DMS114 treated with DMSO at 0.1 percent for 48 hours (cell line): Measurements from ENCODE around the gene CPSF6.
"Not testable (repeated sequence)": the region's sequence is repeated elsewhere in the genome, so short reads cannot be mapped to it uniquely, and the experiment has no call there.

Experiments used
- DNase-seq: peaks from one replicate; lab custom pipeline; 2025; ENCODE audit not compliant: unreplicated experiment; lab: John Stamatoyannopoulos, UW

The CPSF6 gene

DNA sequence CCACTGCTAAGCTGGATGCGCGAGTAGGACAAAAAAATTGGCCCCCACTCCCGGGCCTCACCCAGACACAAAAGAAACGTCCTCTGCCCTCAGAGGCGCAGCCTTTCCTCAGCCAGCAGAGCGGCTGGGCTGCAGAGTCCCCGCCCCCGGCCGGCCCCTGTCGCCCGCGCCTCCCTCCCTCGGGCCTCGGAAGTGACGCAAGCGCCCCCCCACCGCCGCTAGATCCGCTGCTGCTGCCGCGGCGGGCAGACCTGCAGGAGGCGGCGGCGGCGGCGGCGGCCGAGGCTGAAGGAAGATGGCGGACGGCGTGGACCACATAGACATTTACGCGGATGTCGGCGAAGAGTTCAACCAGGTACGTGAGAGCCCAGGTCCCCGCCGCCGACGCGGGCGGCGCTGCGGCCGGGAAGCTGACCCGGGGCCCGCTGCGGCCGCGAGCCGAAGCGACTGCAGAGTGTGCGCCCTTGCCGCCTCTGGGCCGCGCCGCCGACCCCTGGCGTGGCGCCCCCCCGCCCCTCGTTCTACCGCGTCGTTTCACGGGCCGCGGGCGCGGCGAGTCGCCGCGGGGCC, at the start of gene CPSF6:
CPSF6 (plus strand) TSS at position 218 of the 570 bp plus-strand sequence; CDS start at position 296, 78 bp downstream.
- peak; percentile 88 for DNase-seq

DNA sequence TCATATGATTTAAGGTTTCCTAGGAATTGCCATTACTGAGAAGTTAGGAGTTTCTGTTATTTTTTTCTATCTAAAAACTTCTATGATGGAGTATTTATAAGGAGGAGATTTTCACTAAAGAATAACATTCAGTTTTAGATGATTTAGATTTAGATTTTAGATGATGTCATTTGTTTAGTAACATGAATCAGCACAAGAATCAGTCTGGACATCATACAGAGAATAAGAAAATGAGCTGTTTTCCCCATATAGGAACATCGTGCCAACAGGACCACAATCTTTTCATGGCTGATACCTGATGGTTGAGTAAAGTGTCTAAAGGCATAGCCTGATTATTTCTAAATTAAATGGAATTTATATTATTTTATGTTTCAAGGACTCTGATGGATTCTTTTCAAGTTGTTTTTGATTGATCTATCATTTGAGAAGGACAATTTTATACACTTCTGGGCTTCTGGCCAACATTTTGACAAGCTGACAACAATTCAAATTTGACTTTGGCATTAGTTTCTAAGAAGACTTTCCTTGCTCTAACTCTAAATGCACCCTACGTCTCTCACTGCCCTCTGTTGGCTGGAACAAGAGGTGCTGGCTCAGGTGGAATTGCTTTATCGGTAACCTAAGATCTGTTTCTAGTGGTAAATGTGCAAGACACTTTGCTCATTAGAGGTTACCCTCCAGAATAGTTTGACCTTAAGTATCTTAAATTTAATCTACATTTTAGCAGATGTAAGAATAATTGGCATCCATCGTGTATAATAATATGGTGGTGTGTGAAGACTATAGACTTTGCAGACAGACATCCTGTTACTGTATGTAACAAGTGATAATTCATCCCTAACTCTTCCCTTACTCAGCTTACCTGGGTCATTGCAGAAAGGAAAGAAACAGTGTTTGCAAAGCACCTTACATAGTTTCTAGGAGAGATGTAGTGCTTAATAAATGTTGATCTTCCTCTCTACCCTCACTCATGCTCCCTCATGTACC, 42.8 kb upstream of the CPSF6 start:
- no peak for DNase-seq

DNA sequence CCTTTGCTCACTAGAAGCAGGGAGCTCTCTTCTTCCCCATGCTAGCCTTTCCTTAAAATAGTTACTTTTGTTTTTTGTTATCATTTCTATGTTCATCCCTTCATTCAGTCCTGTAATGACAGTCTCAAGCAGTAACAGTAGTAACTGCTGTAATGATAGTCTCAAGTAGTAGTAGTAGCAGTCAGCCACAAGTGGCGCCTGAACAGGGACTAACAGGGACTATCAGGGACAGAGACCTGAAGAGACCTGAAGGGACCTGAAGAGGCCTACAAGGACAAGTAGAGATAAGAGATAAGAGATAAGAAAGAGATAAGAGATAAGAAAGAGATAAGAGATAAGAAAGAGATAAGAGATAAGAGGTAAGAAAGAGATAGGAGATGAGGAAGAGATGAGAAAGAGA, 39.4 kb upstream of the CPSF6 start:
- not testable (repeated sequence) for DNase-seq

GRCh38 chr12:69204191-69204590, 35.2 kb upstream of the CPSF6 start:
- DNase-seq: no peak

DNA sequence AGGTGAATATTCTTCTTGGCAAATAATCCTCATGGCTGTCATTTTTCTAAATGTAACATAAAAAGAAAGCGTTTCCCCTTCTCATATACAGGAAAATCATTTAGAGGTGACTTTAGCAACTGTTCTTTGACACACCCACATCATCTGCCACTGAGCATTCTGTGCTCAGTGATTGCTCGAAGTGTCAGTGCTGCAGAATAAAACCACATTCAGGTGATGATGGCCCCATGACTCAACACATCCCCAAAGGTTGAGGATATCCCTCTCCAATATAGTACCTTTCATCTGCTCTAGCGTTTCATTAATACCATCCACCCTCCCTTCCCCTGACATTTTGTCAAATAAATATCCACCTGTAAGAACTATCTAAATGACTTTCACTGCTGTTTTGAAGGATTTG, 28.7 kb upstream of the CPSF6 start:
- DNase-seq: no peak

DNA sequence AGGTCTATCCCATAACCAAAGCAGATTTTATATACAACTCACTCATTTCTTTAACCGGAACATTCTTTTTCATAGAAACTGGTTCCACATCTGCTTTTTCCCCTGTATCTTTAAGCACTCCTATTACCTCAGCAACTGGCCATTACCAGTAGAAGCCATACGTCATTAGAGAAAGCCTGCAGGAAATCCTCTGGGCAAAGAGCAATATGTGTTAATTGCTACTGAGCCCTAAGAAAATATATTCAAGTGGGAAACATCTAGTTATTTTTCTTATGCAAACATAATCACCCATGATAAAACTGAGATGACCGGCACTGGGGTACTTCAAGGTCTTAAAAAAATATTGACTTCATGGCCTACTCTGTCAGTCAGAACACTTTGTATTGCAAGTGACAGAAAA, 28.2 kb upstream of the CPSF6 start:
- no peak for DNase-seq

- DNase-seq: no peak
Measured at GRCh38 chr12:69214169-69214568, 25.2 kb upstream of the CPSF6 start.

- no peak for DNase-seq
Measured at GRCh38 chr12:69225251-69225910, 14.0 kb upstream of the CPSF6 start.

DNA sequence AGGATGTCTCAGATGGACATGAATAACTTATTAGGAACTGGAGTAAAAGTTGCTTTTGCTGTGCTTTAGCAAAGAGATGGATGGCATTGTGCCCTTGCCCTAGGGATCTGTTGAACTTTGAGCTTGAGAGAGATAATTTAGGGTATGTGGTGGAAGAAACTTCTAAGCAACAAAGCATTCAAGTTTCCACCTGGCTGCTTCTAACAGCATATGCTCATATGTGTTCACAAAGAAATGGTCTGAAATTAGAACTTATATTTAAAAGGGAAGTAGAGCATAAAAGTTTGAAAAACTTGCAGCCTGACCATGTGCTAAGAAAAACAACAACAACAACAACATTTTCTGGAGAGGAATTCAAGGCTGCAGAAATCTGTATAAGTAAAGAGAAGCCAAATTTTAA, 7.9 kb upstream of the CPSF6 start:
- no peak for DNase-seq

DNA sequence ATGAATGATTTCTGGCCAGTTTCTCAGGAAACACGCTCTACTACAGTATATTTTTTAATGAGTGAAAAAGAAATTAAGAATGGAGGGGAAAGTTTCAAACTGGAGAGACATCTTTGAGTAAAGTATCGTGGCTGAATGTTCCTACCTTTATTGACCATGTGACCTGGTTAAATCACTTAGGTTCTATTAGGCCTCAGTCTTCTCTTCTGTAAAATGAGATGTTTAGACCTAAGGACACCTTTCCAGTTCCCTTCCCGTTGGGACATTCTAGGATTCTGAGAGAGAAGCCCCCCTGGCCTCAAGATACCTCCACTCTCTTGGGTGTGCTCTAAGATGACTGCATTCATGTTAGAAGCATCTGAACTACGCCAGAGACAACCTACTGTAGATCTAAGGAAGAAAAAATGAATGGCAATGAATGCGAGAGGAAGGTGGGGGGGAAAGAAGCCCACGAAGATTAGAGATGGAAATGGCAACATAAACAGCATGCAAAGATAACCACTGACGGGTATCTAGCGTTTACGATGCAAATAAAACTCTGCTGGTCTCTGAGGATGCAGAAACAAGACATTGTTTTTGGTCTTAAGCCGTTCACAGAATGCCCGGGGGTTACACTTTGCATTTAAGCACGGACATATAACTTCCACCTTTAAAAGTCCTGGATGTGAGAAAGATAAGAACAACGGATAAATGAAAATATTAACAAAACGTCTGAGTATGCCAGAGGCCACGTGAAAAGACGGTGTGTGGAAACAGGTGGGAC, 599 bp upstream of the CPSF6 start:
- DNase-seq: peak; percentile 56

DNA sequence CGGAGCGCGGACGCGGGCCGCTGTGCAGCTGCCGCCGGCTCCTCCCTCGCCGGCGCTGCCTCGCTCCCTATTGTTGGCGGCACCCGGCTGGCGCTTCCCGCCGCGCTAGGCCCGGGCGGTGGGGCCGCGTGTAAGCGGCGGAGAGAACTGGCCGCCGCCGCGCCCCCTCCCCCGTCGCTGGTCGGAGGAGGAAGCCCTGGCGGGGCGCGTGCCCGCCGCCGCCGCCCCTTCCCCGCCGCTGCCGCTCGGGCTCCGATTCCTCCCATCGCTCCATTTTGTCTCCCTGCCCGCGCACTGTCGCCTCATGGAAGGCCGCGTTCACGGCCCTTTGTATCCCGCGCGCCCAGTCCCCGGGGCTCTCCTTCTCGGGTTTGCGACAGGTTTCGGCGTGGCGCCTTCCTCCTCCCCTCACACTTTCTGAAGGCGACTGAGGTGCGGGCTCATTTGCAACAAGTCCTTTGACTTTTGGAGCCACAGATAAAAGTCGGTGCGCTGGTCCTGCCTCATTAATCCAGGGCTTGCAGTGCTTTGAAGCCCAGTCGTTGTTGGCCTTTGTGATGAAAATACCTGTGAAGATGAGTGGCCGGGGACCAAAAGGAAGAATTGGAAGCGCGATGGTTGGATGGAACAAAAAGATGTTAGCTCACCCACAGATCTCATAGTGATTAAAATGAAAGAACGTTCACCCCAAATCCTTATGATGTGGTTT, 707 bp downstream of the CPSF6 start:
- no peak for DNase-seq

DNA sequence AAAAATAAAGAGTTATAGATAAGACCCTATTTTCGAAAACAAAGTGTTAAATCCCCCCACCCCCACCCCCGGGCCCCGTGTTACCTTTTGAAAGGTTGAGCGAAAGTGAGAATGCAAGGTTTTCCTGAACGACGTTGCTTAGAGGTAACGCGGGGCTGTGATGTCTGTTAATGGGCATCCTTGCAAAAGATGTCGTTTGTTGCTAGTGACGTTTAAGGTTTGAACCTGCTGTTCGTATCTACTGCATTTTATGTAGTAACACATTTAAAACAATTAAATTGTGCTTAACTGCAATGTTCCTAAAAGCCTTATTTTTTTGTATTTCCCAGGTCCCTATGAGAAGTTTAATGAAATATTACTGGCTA, 1.2 kb downstream of the CPSF6 start:
- DNase-seq: peak; percentile 15

- DNase-seq: no peak
Measured at GRCh38 chr12:69241438-69242092, 2.2 kb downstream of the CPSF6 start.

DNA sequence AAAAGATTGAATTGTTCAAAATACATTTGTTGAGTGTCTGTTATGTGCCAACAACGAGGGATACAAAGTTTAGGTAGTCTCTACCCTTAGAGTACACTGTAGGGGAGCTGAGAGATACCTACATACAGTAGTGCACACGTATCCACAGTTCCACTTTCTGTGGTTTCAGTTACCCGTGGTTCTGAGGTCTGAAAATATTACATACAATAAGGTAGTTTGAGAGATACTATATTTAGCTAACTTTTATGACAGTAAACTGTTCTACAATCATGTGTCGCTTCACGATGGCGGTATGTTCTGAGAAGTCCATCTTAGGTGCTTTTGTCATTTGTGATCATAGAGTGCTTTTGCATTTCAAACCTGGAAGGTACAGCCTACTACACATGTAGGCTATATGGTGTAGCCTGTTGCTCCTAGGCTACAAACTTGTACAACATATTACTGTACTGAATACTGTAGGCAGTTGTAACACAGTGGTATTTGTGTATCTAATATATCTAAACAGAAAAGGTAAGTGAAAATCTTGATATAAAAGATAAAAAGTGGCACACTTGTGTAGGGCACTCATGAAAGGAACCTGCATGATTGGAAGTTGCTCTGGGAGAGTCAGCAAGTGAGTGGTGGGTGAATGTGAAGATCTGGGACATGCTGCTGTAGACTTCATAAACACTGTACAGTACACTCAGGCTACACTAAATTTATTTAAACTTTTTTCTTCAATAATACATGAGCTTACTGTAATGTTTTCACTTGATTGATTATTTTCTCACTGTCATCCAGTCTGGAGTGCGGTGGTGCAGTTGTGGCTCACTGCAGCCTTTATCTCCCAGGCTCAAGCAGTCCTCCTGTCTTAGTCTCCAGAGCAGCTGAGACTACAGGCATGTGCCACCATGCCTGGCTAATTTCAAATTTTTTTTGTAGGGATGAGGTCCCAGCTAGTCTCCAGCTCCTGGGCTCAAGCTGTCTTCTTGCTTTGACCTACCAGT, 4.0 kb downstream of the CPSF6 start:
- DNase-seq: no peak

DNA sequence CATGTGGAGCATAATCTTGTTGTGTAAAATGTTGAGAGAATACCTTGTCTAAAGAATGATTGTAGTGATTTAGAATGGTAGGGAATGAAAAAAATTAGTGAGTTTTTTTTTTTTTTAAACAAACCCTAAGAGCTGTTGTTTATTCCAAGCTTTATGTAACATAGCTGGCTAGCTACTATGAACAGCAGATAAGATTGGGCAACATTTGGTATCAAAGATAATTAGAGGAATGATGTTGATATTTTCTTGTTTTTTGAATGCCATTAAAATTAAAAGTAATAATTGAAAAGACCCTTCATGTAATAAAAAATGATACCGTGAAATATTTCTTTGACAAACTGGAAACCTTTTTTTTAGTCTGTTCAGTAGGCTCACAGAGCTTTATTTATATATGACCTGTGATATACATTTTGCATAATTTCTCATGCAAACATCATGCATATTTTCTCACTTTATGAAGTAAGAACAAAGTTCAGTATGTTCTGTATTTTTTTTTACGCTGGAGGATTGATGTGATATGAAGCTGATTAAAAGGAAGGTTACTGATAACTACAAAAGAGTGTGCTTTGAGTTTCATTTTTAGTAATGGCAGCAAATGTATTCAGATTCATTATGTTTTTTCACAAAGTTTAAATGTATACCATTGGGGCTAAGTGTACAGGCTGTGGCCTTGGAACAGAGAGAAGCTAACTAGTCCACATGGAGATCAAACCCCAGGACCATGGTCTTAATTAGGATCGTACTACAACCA, 8.1 kb downstream of the CPSF6 start:
- DNase-seq: no peak

GRCh38 chr12:69252033-69252432, 12.7 kb downstream of the CPSF6 start:
- DNase-seq: no peak

DNA sequence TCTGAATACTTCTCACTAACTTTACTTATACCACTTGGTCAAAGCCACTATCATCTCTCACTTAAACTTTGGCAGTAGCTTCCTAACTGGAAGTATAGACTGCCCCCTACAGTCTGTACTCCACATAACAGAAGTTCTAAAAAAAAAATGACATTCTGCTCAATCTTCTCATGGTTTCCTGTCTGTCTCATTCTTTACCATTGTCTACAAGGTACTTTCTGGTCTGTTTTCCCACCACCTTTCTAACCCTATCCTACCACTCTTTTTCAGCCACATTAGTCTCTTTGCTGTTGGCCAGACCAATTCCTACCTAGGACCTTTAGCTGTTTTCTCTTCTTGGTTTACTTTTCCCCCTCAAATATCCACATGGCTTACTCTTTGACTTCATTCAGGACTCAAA, 14.7 kb downstream of the CPSF6 start:
- peak; percentile 36 for DNase-seq

DNA sequence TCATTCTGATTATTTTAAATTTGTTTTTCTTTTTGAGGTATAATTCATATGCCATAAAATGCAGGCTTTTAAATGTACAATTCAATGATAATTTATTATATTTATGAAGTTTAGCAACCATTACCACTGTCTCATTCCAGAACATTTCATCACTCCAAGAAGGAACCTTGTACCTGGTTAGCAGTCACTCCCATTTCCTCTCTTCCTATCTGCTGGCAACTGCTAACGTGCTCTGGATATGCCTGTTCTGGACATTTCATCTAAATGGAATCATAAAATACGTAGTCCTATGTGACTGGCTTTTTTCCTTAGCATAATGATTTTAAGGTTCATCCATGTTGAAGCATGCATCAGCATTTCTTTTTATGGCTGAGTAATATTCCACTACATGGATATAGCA, 15.5 kb downstream of the CPSF6 start:
- DNase-seq: no peak
